WTC11 (cell line): Measurements from ENCODE around the gene TARDBP. TPM values are rescaled to one million over a fixed set of nuclear protein-coding genes. Genes with fewer than 3 reads are reported as not detected.
"Not testable (repeated sequence)": the region's sequence is repeated elsewhere in the genome, so short reads cannot be mapped to it uniquely, and the experiment has no call there.

ENCODE experiments used
- ATAC-seq: fragments of 200-7000 bp; cut with Tn5 transposase; 2 replicates; pipeline ENCODE4 v1.10.0; 2021; ENCODE audit warnings: mild to moderate bottlenecking, moderate library complexity
- CTCF ChIA-PET: fragments of 300-600 bp; sonication (Branson Sonifier 250); formaldehyde crosslinking; loops from one replicate; lab custom pipeline; 2021; ENCODE audit warnings: antibody characterized with exemption; lab: Charles Lee
- POLR2A ChIA-PET: fragments of 350-600 bp; sonication (Branson Sonifier 250); formaldehyde crosslinking; loops from one replicate; lab custom pipeline; 2021; ENCODE audit warnings: antibody characterized with exemption; lab: Charles Lee
- DNase-seq: peaks from one replicate; pipeline ENCODE4 v3.0.0; 2021; ENCODE audit warnings: low spot score
- H3K27ac Mint-ChIP-seq: 2 replicates; pipeline ENCODE4 v1.8.0; 2021; ENCODE audit warnings: mixed read lengths
- H3K27me3 Mint-ChIP-seq: 2 replicates; pipeline ENCODE4 v1.8.0; 2021; ENCODE audit warnings: low read depth, mild to moderate bottlenecking, moderate library complexity, mixed read lengths
- H3K36me3 Mint-ChIP-seq: 2 replicates; pipeline ENCODE4 v1.8.0; 2021; ENCODE audit warnings: mixed read lengths
- H3K4me1 Mint-ChIP-seq: 2 replicates; pipeline ENCODE4 v1.8.0; 2022; ENCODE audit warnings: mixed read lengths
- H3K4me3 Mint-ChIP-seq: 2 replicates; pipeline ENCODE4 v1.8.0; 2021; ENCODE audit warnings: mild to moderate bottlenecking, moderate library complexity, mixed read lengths
- H3K9me3 Mint-ChIP-seq: 2 replicates; pipeline ENCODE4 v1.8.0; 2021; ENCODE audit warnings: mixed read lengths
- ATF2 ChIP-seq: sonication (generic); formaldehyde crosslinking; IDR thresholded peaks from 2 replicates; pipeline ENCODE4 v1.8.1; 2022; ENCODE audit warnings: low read depth, missing genetic modification reagents, borderline replicate concordance
- ATF6 ChIP-seq: sonication (generic); formaldehyde crosslinking; IDR thresholded peaks from 2 replicates; pipeline ENCODE4 v1.8.1; 2023; ENCODE audit warnings: mild to moderate bottlenecking, missing genetic modification reagents
- ERG ChIP-seq: fragments of 250-450 bp; sonication (Bioruptor Pico); IDR thresholded peaks from 2 replicates; pipeline ENCODE4 v1.8.0; 2021; ENCODE audit warnings: mild to moderate bottlenecking
- ESRRA ChIP-seq: sonication (generic); formaldehyde crosslinking; IDR thresholded peaks from 2 replicates; pipeline ENCODE4 v1.8.1; 2022; ENCODE audit warnings: mild to moderate bottlenecking, missing genetic modification reagents, borderline replicate concordance
- ETV6 ChIP-seq: sonication (generic); formaldehyde crosslinking; IDR thresholded peaks from 2 replicates; pipeline ENCODE4 v1.8.1; 2022; ENCODE audit warnings: mild to moderate bottlenecking, missing genetic modification reagents
- IRF2 ChIP-seq: sonication (generic); formaldehyde crosslinking; IDR thresholded peaks from 2 replicates; pipeline ENCODE4 v1.8.0; 2022; ENCODE audit warnings: low read depth, missing genetic modification reagents, borderline replicate concordance
- JUN ChIP-seq: sonication (generic); formaldehyde crosslinking; IDR thresholded peaks from 2 replicates; pipeline ENCODE4 v1.8.0; 2023; ENCODE audit warnings: mild to moderate bottlenecking, missing genetic modification reagents
- MXD4 ChIP-seq: fragments of 250-450 bp; sonication (Bioruptor Pico); IDR thresholded peaks from 2 replicates; pipeline ENCODE4 v1.8.0; 2021; ENCODE audit warnings: mild to moderate bottlenecking, moderate library complexity, borderline replicate concordance
- PREB ChIP-seq: sonication (generic); formaldehyde crosslinking; IDR thresholded peaks from 2 replicates; pipeline ENCODE4 v1.8.1; 2022; ENCODE audit warnings: mild to moderate bottlenecking, missing genetic modification reagents, moderate library complexity, borderline replicate concordance
- RELA ChIP-seq: sonication (generic); formaldehyde crosslinking; IDR thresholded peaks from 2 replicates; pipeline ENCODE4 v1.8.1; 2022; ENCODE audit warnings: missing genetic modification reagents, mild to moderate bottlenecking, borderline replicate concordance
- ZBTB21 ChIP-seq: sonication (generic); formaldehyde crosslinking; IDR thresholded peaks from 2 replicates; pipeline ENCODE4 v1.8.1; 2023; ENCODE audit warnings: mild to moderate bottlenecking, missing genetic modification reagents, borderline replicate concordance
- ZNF317 ChIP-seq: sonication (generic); formaldehyde crosslinking; IDR thresholded peaks from 2 replicates; pipeline ENCODE4 v1.8.1; 2023; ENCODE audit warnings: low read depth, mild to moderate bottlenecking, moderate library complexity, missing genetic modification reagents, borderline replicate concordance
- ZNF396 ChIP-seq: fragments of 250-450 bp; sonication (Bioruptor Pico); IDR thresholded peaks from 2 replicates; pipeline ENCODE4 v1.8.0; 2021; ENCODE audit warnings: mild to moderate bottlenecking, moderate library complexity, borderline replicate concordance
- ZNF425 ChIP-seq: fragments of 250-450 bp; sonication (Bioruptor Pico); conservative IDR thresholded peaks from 2 replicates; pipeline ENCODE4 v1.9.0; 2021; ENCODE audit warnings: mild to moderate bottlenecking
- ZNF671 ChIP-seq: fragments of 250-450 bp; sonication (Bioruptor Pico); IDR thresholded peaks from 2 replicates; pipeline ENCODE4 v1.8.0; 2021; ENCODE audit warnings: mild to moderate bottlenecking
- total RNA-seq: library from RNA; stranded (reverse); gene quantifications from 3 replicates; pipeline ENCODE4 v1.2.3, GENCODE V29; 2021
- TF ChIP-seq, protein P1 (sequence below): sonication (generic); formaldehyde crosslinking; IDR thresholded peaks from 2 replicates; pipeline ENCODE4 v1.8.0; 2022; ENCODE audit warnings: mild to moderate bottlenecking, missing genetic modification reagents
- TF ChIP-seq, protein P2 (sequence below): sonication (generic); formaldehyde crosslinking; IDR thresholded peaks from 2 replicates; pipeline ENCODE4 v1.8.1; 2023; ENCODE audit warnings: mild to moderate bottlenecking, missing genetic modification reagents

TARDBP gene
- total RNA-seq, 1 experiment from 2014 or later: 228 TPM

DNA sequence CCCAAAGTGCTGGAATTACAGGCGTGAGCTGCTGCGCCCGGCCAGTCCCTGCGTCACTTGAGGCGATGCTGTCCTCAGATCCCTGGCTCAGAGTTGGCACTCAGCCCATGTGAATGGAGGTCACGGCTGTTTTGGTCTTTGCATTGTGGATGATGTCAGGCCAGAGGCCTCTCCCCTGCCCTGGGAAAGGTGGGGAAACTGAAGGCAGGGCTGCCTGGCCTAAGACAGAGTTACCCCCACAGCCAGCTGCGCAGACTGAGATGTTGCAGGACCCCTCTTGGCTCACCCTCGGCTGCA lies 33.8 kb downstream of the TARDBP start (continued):
- TF ChIP-seq ZNF396 (CRISPR knock-in tag) (no peak), ESRRA (CRISPR knock-in tag) (no peak), ERG (CRISPR knock-in tag) (no peak), ZNF317 (CRISPR knock-in tag) (no peak), ATF6 (CRISPR knock-in tag) (no peak)
- TF ChIP-seq, protein P1, sequence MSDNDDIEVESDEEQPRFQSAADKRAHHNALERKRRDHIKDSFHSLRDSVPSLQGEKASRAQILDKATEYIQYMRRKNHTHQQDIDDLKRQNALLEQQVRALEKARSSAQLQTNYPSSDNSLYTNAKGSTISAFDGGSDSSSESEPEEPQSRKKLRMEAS (CRISPR knock-in tag): no peak

DNA sequence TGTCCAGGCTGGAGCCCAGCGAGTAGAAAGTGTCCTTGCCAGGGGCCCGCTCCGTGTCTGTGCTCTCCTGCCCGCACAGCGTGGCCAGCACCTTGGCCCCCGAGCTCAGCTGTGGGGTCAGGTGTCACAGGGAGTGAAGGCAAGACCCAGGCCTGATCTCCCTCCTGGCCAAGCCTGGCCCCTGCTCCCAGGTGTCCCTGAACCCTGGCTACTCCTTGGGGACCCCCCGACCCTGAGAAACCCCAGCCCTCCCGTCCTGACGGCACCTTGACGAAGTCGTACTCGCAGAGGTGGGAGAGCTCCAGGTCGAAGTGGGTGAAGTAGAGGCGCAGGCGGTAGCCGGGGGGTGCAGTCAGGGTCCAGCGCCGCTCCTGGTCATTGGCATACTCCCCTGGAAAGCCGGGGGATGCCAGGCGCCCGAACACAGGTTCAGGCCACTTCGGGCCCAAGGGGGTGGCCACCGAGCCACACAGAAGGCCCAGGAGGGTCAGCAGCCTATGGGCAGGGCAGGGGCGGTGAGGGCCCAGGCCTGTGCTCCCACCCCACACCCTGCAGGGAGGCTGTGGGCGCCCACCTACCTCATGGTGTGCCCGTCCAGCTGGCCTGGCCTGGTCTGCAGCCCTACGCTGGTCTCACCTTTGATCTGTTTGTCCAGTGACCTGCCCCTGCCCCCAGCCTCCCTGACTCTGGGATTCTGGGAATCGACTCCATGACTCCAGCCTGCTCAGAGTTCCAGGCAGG lies 34.3 kb downstream of the TARDBP start, which contains the start of gene MASP2:
TSS of gene MASP2 (minus strand) at position 615 of the 741 bp plus-strand sequence. CDS start at position 583, 32 bp downstream.
- DNase-seq (no peak), ATAC-seq (no peak)
- Mint-ChIP-seq H3K9me3 (no peaks in the 10 kb centered on the region), H3K27me3 (no peaks in the 10 kb centered on the region), H3K36me3 (no peaks in the 10 kb centered on the region), H3K4me1 (peaks cover 6% of the 10 kb centered on the region), H3K27ac (no peak within 1 kb of the TSS), H3K4me3 (no peak within 1 kb of the TSS)
- no peak for TF ChIP-seq RELA
- no peak for TF ChIP-seq ZNF671 (CRISPR knock-in tag)
- TF ChIP-seq ETV6: no peak
- TF ChIP-seq JUN: no peak
- ChIA-PET POLR2A (interaction anchor here (1.4 kb wide), 1 partner anchor 10 kb away, joined by 3 read pairs; no protein-coding TSS in a partner anchor), CTCF (interaction anchor here (0.5 to 3.6 kb wide), 2 partner anchors 9 to 77 kb away, joined by 4 to 49 read pairs; no protein-coding TSS in a partner anchor)

GRCh38 chr1:11051121-11051520 lies 38.7 kb downstream of the TARDBP start:
- H3K4me1 Mint-ChIP-seq: peaks cover 17% of the 10 kb centered on the region
- not testable (repeated sequence) for H3K4me3 Mint-ChIP-seq, DNase-seq, H3K9me3 Mint-ChIP-seq, H3K27me3 Mint-ChIP-seq, ATAC-seq, H3K36me3 Mint-ChIP-seq, H3K27ac Mint-ChIP-seq
- POLR2A ChIA-PET: interaction anchor here (0.7 to 1.2 kb wide), 2 partner anchors 32 to 48 kb away, joined by 5 read pairs; partner anchors contain the start of gene EXOSC10
- CTCF ChIA-PET: interaction anchor here (0.7 to 6.6 kb wide), 3 partner anchors 9 to 222 kb away, joined by 3 to 59 read pairs (median 4); partner anchors contain the start of genes SRM and UBIAD1

DNA sequence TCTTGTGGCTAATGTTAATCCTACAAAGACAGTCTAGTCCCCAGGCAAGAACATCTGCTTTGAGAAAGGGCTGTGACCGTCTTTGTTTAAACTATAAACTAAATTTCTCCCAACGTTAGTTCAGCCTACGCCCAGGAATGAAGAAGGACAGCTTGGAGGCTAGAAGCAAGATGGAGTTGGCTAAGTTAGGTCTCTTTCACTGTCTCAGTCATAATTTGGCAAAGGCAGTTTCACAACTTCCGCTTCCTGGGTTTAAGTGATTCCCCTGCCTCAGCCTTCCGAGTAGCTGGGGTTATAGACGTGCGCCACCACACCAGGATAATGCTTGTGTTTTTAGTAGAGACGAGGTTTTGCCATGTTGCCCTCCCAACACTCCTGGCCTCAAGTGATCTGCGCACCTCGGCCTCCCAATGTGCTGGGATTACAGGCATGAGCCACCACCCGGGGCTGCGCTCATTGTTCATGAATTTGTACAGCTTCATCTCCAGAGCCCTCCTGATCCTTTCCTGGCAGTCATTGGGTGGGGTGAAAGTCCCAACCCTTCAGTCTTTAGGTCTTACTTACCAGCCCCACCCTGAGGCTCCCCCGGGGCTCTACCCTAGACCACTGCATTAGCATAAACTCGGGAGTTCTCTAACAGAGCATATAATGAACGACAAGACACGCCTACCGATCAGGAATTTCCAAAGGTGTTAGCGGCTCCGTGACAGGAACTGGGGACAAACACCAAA lies 39.5 kb downstream of the TARDBP start:
- peaks cover 4% of the 10 kb centered on the region for H3K36me3 Mint-ChIP-seq
- ChIA-PET CTCF (interaction anchor here (0.7 to 6.6 kb wide), 4 partner anchors 8 to 221 kb away, joined by 3 to 59 read pairs (median 7); partner anchors contain the start of genes SRM and UBIAD1), POLR2A (interaction anchor here (1.2 to 1.6 kb wide), 2 partner anchors 14 to 47 kb away, joined by 5 to 6 read pairs; partner anchors contain the start of gene EXOSC10)
- DNase-seq: no peak
- peaks cover 17% of the 10 kb centered on the region for H3K4me1 Mint-ChIP-seq
- no peak overlapping the region for H3K27ac Mint-ChIP-seq
- H3K4me3 Mint-ChIP-seq: no peak overlapping the region
- ATAC-seq: no peak
- no peaks in the 10 kb centered on the region for H3K9me3 Mint-ChIP-seq
- H3K27me3 Mint-ChIP-seq: no peaks in the 10 kb centered on the region
- TF ChIP-seq, protein P2, sequence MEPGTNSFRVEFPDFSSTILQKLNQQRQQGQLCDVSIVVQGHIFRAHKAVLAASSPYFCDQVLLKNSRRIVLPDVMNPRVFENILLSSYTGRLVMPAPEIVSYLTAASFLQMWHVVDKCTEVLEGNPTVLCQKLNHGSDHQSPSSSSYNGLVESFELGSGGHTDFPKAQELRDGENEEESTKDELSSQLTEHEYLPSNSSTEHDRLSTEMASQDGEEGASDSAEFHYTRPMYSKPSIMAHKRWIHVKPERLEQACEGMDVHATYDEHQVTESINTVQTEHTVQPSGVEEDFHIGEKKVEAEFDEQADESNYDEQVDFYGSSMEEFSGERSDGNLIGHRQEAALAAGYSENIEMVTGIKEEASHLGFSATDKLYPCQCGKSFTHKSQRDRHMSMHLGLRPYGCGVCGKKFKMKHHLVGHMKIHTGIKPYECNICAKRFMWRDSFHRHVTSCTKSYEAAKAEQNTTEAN (CRISPR knock-in tag): no peak
- TF ChIP-seq ZBTB21 (CRISPR knock-in tag) (no peak), PREB (no peak), MXD4 (CRISPR knock-in tag) (no peak), ZNF425 (CRISPR knock-in tag) (no peak), ATF2 (CRISPR knock-in tag) (no peak), IRF2 (CRISPR knock-in tag) (no peak)
